Measurements from ENCODE around the gene FAM181A.

FAM181A gene

DNA sequence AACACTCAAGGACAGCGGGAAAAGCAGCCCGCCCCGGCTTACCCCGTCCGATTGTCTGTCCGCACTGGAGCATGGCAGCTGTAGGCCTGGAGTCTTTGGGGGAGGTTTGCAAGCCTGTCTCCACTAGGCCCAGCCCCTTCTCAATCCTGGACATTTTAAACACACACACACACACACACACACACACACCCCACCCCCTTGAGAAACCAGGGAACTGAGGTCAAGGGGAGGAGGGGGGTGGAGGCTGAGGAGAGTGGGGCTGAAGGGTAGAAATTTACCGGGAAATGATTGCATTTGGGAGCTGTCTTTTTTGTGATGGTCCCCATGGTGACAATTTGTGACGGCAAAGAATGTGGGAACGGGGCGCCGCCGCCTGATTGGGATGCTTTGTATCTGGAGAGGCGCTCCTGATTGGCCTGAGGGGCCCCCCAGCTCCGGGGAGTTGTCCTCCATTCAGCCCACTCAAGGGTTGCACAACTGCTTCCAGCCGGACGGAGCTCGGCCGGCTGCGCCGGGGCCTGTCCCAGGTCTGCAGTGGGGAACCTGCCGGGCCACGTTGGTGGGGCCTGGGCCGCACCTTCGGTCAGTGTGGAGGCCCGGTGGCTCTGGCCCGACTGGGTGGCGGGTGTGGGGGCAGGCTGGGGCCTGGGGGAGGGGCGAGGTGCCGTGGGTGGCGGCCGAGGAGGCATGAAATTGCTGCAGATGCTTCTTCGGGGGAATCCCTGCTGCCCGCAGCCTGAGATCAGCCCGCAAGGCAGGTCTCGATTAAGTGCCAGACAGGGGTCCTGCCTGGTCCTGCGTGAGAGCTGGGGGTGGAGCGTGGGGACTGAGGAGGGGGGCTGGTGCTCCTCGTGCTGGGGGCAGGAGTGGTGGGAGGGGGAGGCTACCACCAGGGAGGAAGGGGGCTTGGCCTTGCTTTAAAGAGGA lies at the start of gene FAM181A:
Gene FAM181A (plus strand): TSS at position 472 of the 927 bp plus-strand sequence. CDS start 942 bp downstream, outside the sequence.
- DNase-seq: no peak

DNA sequence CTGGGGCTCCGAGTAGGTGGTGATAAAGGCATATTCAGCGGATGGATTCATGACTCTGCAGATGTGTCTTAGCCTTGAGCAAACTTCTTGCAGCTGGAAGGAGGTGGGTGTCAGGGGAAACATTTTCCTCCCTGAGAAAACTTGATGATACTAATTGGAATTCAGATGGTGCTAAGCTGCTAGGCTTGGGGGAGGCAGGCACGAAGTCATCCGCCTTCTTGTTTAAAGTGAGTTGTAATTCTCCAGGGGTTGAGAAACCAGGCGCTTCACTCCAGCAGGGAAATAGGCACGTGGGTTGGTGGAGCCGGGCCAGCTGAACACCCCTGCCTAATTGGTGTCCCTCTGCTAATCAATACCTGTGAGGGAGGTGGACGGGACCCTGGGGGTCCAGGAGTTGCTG lies 48.9 kb upstream of the FAM181A start:
- DNase-seq: no peak

DNA sequence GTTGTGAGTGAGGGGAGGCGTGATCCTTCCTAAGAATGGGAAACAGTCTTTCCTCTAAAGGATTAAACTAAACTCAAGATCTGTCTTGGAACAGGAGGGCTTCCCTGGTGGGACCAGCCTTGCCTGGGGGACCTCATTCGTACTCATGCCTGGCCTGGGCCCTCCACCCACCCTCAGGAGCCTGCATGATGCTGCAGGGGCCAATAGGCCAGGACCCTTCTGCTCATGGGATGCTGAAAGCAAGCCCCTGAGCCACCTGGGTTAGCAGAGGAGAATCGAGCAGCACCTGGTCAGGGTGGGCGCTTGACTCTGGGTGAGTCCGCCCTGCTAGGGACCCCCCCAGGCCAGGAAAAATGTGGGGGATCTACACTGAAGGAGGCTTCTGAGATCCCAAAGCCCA lies 48.3 kb upstream of the FAM181A start:
- no peak for DNase-seq

DNA sequence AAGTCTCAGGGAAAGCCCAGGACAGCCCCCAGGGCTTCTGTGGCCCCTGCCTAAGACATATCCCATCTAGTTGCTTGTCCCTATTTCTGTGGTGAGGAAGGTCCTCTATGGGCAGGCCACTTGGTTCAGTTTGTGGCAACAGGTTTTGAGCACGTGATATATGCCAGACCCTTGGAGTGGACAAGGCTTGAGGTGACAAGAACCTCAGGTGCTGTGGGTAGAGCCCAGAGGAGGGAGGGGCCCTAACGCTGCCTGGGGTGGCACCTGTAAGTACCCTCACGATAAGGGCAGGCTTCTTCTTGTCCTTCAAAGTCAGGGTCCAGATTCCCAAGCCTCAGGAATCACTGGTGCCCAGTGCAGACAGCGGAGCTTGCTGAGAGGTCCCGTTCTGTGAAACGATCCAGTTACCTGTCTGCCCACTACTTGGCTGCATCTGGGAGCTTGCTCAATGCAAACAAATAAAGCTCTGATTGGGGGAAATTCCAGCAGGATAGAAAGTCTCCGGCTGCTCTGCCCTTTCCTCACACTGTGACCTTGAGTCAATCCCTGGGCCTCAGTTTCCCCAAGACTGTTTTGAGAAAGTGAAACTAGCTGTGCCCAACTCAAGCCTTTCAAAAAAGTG lies 47.7 kb upstream of the FAM181A start:
- DNase-seq: no peak

DNA sequence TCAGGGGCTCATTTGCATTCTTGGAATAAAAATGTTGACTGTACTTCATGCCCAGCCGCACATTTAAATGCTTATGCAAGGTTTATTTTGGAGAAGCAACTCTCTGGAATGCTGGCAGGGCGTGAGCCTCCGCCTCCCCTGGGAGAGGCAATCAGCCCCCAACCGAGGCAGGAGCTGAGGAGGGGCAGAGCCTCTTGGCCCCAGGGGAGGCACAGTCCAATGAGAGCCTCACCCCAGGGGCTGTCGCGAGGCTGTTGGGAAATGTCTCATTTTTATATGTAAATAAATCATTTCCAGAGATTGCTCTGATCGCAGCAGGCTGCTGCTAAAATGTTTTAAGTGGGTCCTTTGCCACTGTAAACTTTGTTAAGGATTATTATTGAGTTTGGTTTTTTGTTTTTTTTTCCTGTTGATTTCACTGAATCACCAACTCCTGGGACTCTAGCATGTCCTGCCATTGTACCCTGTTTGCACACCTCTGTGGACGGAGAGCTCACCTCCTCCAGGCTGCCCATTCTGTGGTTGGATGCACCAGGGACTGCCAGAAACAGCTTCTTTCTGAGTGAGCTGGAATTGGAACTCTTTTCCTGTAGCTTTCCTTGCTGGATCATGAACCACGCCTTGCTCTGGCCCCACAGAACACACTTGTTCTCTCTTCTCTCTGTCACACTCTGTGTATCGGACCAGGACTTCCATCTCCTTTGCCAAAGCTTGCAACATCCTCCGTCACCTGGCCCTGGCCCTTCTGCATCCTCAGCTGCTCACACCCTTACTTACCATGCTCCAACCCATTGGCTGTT lies 46.9 kb upstream of the FAM181A start:
- no peak for DNase-seq

DNA sequence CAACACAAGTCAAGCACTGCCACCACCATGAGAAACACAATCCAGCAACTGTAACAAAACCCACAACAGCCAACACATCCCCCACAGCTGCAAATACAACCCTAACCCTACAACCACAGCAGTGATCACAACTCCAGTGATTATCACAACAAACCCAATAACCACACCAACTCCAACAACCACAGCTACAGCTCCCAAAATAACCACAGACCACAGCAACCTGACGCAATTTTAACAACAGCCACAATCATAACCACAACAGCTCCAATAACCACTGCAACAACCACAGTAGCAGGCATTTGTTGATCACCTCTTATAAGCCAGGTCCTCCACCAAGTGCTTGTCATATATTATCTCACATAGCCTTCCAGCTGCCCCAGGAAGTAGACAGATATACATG lies 42.2 kb upstream of the FAM181A start:
- no peak for DNase-seq

DNA sequence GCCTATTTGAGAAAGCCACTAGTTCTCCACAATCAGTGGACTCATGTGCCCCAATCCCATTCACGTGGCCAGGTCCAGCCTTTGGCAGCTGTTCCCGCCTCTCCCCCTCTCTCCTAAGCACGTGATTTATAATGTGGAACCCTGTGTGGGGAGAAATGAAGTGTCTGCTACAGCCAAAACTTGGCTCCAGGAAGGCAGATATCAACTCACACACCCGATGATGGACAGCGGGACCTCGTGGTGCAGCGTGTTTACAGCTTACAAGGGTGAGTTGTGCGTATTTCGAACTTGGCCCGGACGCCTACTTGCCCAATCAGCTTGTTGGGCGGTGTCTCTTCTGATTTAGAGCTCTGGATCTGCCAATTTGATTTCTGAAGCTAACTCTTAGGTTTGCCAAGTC lies 38.1 kb upstream of the FAM181A start:
- no peak for DNase-seq

DNA sequence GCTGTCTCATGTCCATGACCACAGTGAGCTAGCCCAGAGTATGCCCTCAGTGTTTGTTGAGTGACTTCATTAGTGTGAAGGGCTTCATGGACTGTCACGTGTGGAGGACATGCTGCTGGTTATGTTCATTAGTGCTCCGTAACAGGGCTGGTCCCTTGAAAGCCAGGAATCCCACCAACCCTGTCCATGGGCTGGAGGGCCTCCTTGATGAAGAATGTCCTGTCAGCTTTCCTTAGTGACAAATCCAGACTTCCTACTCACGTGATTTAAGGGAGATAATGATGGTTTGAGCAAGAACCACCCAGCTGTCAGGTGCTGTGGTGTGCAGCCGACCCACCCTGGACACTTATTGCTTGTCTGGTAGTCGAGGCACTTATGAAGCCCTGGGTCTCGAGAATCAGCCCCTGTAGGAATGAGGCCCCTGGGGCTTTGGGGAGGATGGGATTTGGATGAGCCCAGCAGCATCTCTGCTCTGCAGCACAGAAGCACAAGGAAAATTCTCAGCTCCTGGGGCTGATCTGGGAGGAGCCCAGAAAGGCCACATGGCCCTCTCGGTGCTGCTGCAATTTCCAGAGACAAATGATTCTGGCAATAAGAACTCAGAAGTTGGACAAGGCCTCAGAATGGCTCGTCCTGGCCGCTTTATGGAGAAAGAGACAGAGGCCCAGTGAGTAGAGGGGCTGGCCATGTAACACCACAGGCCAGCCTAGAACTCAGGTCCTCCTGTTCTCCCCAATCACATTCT lies 37.2 kb upstream of the FAM181A start:
- DNase-seq: no peak

DNA sequence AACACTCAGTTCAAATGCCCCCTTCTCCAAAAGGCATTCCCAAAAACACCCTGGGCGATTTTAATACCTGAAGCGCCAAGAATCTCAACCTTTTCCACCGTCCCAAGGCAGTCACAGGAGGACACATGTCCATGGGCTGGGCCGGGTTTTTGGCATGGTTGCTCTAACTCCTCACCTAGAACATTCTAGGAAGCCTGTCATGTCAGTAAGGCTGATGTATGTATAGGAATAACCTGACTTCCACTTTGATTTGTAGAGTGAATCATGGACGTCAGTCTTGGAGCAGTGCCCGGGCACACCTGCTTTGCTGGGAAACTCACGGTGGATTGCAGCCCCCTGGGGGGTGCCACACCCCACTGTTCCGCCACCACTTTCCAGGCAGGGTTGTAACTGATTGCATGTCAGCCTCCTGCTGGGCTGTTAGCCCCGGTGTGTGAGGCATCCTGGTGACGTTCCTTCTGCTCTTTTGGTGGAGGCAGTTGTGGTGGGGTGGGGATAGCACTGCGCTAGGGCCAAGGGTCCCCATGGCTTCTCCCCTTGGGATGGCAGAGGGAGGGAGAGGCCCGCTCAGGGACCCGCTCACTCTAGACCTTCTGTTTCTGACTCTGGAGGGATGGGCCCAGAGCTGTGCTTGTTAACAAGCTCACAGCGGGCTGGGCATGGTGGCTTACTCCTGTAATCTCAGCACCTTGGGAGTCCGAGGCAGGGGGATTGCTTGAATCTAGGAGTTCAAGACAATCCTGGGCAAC lies 35.2 kb upstream of the FAM181A start:
- DNase-seq: no peak

DNA sequence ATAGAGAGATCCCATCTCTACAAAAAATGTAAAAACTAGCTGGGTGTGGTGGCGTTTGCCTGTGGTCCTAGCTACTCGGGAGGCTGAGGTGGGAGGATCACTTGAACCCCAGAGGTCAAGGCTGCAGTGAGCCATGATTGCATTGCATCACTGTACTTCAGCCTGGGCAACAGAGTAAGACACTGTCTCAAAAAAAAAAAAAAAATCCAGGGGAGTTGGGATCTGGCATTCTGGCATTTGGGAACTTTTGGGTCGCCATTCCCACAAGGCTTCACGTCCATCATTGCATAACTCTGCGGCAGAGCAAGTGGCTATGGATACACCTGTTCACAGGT lies 34.7 kb upstream of the FAM181A start:
- no peak for DNase-seq

DNA sequence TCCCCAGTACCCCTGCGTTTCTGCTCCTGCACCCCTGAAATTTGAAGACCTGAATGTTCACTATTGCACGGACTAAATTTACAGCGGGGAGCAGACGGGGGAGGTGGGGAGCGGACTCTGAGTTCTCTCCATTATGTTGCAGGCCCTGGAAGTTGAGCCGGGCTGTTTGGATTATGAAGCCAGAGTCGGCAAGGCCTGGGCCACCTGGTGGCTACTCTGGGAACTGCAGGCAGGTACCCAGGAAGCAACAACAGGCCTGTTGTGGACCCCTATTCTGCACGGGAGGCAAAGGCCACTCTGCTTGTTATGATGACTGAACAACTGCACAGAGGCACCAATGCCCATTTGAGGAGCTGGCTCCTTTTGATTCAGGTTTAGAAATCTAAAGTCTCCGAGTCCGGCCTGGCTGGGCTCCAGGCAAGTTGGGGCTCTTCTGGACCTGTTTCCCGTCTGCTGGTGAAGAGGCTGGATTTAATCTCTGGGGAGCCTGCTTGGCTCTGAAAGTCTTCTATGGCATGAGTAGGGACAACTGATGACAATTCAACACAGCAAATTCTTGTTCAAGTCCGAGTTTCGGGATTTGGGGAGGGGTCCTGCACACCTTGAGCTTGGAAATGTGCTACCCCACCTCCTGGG lies 34.1 kb upstream of the FAM181A start:
- DNase-seq: peak; percentile 79

DNA sequence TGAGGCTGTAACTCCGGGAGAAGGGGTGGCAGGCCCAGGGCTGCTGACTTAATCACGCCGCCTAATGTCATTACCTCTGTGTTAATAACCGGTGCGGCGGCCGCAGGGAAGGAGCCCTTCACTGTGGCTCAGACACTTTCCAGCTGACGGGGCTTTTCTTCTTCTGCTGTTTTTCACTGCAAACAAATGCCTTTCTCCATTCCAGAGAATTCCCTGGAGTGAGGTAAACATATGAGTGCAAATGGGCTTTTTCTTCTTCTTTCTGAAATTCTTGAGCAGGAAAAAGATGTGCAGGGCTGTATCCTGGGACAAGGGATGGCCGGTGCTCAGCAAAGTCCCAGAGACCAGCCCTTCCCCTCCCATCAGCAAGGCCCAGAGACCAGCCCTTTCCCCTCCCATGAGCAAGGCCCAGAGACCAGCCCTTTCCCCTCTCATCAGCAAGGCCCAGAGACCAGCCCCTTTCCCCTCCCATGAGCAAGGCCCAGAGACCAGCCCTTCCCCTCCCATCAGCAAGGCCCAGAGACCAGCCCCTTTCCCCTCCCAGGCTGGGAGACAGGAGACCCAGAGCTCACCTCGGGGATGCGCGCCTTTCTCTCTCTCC lies 33.4 kb upstream of the FAM181A start:
- DNase-seq: peak; percentile 69

DNA sequence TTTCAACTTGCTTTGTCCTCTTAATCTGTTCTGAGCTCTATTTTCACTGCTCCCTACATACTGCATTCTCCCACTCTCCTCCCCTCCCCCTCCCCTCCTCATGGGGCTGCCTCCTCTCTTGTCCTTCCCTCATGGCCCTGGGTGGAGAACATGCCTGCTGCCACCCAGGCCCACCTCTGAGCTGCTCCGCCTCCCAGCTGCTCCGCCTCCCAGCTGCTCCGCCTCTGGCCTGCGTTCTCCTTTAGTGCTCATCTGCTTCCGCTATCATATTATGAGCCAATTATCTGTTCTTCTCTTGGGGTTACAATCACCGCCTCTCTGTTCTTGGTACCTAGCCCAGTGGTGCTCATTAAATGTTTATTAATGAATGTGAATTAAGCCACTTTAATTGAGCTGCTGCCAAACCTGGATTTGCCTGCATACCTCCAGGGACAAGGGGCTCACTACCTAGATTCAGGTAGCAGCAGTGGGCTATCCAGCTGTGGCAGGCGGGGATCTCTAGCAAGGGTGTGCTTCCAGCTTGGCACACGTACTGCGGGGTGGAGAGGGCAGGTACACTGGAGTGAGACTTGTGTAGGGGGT lies 32.0 kb upstream of the FAM181A start:
- no peak for DNase-seq

DNA sequence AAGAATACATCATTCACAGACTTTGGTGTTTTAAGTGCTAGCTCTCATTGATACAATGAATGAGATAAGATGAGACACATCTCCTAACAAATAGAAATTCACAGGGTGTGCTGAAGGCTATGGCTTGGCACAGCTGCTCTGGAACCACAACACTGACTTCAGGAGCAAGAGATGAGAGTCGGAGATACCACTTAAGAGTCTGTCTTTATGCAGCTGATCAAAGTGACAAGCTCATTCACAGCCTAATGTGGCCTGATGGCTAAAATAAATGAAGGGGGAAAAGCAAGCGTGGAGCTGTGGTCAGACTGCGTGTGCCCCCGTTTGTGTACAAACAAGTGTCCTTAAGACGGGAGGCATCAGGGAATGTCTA lies 29.7 kb upstream of the FAM181A start:
- DNase-seq: no peak

DNA sequence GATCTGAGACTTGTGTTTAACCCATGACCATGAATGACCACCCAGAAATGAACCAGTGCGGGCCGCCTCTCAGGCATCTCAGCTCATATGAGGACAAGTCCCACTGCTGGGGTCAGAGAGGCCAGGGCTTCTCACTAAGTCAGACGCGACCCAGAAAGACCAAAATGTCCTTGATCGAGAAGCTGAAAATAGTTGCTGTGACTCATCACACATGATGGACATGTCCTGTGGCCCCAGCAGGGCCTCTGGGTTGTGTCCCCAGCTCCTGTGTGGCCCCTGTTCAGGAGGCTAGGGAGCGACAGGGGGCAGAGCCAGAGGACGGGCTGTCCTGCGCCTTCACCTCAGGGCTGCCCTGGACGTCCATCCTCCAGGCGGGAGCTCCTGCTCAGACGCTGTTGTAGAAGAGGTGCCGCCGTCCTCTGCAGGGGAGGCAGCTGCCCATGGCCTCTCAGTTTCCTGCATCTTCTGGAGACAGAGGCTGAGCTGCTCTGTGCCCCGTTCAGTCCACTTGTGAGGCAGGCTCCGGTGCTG lies 29.0 kb upstream of the FAM181A start:
- DNase-seq: no peak

DNA sequence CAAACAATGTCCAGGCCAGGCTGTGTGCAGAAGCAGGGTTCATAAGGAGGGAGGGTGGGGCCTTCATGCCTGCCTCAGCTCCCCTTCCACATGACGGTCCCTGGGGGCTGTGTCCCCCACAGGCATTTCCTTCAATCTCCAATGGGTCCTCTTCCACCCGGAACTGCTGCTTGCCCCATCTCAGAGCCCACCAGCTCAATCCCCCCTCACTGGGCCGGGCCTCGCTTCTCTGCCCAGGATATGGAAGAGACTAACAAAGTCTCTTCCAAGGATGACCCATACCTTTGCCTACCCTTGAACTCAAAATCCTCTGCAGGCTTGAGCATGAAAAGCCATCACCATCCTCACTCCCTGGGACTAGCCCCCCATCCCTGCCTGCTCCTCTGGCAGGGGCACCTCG lies 28.4 kb upstream of the FAM181A start:
- DNase-seq: no peak

DNA sequence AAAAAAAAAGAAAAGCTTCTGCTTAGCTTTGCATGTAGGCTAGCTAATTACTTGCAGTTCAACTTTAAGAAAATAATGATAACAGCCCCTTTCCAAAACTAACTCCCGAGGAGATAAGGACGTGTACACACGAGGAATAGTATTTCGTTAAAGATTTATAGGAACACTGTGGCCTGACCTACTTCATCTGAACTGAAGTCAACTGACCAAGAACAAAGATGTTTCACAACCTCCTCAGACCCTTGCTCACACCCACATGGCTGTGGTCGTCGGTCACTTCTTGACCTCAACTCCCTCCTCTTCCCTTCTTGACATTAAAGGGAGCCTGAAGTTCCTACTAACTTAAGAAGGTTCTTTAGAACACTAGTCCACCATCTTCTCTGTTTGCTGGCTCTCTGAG lies 25.3 kb upstream of the FAM181A start:
- no peak for DNase-seq

DNA sequence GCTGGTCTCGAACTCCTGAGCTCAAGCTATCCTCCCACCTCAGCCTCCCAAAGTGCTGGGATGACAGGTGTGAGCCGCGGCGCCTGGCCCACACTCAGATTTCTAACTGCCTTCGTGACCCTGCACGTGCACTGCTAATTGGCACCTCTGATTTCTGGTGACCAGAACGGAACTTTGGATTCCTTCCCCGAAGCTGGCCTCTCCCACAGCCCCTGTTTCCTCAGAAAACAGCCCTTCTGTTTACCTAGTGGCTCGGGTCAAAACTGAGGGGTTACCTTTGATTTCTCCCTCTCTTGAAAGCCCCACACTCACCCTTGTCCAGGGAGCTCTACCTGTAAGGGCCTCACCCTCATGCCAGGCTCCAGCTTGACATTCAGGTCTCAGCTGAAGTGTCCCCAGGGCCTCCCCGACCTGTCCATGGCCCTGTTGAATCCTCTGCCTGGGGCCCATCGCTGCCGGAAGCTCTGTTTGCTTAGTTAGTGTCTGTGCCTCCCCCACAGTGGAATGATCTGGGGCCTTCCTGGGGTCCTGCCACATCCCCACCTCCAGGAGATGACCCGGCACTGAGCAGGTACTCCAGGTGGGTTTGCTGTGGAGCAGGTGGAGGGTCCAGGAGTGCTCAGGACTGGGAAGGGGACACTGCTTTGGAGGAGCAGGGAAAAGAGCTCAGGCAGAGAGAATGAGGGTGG lies 24.4 kb upstream of the FAM181A start:
- DNase-seq: no peak

DNA sequence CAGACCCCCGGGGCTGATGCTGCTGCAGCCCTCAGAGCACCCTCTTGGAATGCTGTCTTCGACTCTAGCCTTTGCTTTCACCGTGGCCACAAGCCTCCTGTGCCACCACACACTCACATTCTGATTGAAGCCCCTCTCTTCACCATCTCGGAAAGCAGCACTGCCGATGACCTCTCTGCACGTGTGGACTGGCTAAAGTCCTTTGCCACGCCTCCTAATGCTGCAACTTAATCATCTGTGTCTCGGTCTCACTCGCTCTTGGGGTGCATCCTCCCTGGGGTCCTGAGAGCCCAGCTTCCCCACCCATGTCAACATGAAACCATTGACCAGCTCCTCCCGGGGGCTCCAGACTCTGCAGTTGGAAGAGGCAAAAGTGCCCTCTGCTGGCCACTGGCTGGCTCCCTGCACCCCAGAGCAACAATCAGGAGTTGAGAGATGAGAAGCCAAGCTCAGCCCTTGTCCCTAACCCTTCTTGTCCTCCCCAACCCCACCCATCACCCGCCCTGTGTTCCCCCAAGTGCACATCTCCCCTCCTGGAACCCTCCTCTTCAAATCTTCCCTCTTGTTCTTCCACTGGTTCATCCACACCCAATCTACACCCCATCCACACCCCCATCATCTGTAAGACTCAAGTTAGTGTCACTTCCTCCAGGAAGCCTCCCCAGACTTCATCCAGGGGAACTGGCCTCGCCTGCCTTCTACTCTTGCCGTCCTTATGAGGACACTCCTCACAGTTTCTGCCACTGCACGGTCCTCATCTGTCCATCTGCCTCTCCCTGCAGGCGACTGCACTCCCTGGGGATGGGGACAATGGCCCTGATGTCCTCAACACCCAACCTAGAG lies 23.6 kb upstream of the FAM181A start:
- no peak for DNase-seq

Measured in right hindlimb (tissue), 1 donor.